ENCODE measurements around the gene TPSAB1.

- TF ChIP-seq, protein P1, sequence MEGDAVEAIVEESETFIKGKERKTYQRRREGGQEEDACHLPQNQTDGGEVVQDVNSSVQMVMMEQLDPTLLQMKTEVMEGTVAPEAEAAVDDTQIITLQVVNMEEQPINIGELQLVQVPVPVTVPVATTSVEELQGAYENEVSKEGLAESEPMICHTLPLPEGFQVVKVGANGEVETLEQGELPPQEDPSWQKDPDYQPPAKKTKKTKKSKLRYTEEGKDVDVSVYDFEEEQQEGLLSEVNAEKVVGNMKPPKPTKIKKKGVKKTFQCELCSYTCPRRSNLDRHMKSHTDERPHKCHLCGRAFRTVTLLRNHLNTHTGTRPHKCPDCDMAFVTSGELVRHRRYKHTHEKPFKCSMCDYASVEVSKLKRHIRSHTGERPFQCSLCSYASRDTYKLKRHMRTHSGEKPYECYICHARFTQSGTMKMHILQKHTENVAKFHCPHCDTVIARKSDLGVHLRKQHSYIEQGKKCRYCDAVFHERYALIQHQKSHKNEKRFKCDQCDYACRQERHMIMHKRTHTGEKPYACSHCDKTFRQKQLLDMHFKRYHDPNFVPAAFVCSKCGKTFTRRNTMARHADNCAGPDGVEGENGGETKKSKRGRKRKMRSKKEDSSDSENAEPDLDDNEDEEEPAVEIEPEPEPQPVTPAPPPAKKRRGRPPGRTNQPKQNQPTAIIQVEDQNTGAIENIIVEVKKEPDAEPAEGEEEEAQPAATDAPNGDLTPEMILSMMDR (IDR thresholded peaks at IDR 0.05), result no peak
- TF ChIP-seq POLR2A (IDR thresholded peaks at IDR 0.05), result no peak
Measured at GRCh38 chr16:1201444-1201843, 39.1 kb upstream of the TPSAB1 start.

All from thyroid gland (tissue), 4 donors.